ENCODE measurements around the gene TTC33.
"Not testable (repeated sequence)": the region's sequence is repeated elsewhere in the genome, so short reads cannot be mapped to it uniquely, and the experiment has no call there.

The TTC33 gene

DNA sequence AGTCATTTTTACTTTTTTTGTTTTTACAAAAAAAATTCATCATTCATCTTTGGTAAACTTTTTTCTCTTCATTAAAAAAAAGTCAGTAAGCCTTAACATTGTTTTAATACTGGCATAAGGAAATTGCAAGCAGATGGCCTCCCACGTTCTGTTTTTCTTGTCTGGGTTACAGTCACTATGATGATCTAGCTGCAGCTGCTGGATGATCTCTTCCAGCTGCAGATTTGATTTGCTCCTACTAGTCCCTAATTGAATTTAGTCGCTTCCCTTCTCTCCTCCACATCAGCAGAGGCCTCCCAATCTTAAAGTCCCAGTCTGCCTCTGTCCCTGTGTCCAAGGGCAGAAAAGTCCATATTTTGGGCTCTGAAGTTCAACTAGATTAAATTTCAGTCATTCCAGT, 182.8 kb downstream of the TTC33 start:
- DNase-seq (ENCODE audit: extremely low read depth in 1 of 2, low read depth in 1 of 2) = no peak

DNA sequence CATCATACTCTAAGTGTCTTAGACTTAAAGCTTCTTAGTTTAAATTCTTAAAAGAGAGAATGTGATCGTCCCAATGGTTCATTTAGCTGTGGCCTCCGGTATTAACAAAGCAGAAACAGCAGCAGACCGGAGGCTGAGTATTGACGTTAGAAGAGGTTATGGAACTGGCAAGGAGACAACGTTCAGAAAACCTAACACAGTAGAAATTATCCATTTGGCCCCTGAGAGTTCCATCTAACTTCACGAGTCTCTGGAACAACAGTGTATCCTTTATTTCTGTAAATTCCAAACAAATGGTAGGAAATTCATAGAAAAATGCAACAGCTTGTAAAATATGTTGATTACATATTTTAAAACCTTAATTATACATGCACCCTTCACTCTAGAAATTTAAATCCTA, 183.4 kb downstream of the TTC33 start:
- no peak for DNase-seq (ENCODE audit: extremely low read depth in 1 of 2, low read depth in 1 of 2)

DNA sequence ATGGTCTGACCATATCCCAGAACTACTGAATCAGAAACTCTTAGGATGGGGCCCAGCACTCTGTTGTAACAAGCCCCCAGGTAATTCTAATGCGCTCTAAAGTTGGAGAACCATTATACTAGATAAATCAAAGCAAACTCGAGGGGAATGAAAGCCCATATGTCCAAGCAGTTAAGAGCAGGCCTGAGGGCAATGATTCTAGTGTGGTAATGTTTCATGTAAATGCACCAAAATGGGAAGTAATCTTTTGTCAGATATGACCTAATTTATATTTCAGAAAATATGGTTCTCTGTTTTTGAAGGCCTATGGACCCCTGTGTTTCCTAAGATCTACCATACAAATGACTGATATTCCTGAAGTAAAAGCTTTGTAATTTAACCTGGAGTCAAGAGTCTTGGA, 184.0 kb downstream of the TTC33 start:
- DNase-seq (ENCODE audit: extremely low read depth in 1 of 2, low read depth in 1 of 2) = no peak

DNA sequence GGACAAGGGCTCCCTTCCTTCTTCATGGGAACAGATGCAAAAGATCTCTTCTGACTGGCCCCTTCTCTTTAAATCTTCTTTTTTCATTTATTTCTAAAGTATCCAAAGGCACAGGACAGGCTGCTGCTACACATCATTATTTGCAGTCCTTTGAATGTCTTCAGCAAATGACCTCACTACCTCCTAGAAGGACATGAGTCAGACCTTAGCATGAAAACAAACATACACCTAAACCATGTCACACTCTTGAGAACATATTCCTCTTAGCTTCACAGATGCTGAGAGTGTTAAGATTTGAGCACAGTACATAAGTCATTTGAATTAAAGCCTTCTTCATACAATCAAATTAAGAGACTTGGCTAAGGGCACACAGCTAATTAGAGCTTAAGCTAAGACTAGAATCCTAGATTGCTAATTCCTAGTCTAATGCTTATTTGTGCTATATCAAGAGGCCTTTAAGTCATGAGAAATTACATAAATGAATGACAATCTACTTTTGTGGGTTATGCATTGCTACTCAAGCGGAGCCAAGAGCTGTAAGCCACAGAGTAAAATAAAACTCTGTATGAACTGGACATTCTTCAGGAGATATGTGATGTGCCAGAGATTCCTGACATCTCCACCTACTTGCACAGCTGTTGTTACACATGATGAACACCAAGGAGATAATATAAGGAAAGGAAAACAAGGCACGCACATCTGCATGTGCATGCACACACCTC, 185.2 kb downstream of the TTC33 start:
- DNase-seq (ENCODE audit: extremely low read depth in 1 of 2, low read depth in 1 of 2) = no peak

DNA sequence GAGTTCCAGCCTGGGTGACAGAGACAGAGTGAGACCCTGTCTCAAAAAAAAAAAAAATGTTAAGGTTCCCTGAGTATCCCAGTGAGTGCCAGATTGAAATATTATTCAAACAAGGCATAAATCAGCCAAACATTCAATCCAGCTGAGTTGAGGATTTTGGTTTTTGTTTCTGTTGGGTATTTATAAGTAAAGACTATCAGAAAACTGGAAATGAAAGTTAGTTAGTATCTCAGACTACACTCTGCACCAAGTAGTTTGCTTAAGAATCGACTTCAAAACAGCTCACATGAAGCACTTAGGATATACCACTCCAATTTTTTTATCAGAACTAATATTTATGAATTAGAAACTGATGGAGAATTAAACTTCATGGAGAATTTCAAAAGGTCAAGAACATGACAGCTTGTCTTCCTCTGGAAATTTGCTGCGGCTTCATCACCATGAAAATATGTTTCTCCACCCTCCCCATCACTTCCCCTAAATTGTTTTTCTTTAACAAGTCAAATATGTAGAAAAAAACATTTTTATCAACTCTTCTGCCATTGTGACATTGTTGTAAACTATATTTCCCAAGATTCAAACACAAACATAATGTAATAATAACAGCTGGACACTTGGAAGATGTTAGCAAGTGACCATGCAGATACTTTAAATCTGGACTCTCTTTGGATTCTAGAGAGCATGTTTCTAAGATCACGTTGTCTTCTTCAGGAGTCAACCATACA, 186.1 kb downstream of the TTC33 start:
- no peak for DNase-seq (ENCODE audit: extremely low read depth in 1 of 2, low read depth in 1 of 2)

DNA sequence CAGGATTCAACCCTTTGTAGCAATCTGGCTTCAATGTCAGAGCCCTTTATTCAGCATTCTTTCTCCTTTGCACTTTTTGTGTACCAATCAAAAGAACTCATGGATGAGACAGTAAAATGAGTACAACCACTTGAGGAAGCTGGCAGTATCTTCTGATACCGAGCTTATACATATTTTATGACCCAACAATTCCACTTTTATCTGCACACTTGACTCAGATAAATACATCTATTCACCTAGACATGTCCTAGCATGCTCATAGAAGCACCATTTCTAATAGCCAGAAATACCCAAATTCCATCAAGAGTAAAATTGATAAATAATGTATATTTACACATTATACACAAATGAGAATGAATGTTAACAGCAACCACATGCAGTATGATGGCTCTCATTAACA, 187.2 kb downstream of the TTC33 start:
- DNase-seq (ENCODE audit: extremely low read depth in 1 of 2, low read depth in 1 of 2) = no peak

DNA sequence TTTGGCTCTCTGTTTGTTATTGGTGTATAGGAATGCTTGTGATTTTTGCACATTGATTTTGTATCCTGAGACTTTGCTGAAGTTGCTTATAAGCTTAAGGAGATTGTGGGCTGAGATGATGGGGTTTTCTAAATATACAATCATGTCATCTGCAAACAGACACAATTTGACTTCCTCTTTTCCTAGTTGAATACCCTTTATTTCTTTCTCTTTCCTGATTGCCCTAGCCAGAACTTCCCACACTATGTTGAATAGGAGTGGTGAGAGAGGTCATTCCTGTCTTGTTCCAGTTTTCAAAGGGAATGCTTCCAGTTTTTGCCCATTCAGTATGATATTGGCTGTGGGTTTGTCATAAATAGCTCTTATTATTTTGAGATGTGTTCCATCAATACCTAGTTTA, 192.6 kb downstream of the TTC33 start:
- DNase-seq (ENCODE audit: extremely low read depth in 1 of 2, low read depth in 1 of 2) = not testable (repeated sequence)

DNA sequence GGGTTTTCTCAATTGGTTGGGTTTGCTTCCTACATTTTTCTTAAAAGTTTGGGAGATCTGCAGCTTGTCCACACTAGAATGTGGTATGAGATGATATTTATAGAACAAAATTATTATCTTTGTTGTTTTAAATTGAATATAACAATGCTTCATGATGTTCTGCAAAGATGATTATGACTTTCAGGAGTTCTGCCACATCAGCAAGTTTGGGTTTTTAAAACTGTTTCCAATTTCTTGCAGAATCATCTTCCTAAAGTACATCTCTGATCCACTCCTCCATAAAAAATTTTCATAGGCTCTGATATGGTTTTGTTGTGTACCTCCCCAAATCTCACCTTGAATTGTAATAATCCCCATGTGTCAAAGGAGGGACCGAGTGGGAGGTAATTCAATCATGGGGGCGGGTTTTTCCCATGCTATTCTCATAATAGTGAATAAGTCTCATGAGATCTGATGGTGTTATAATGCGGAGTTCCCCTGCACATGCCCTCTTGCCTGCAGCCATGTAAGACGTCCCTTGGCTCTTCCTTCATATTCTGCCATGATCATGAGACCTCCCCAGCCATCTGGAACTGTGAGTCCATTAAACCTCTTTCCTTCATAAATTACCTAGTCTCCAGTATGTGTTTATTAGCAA, 195.2 kb downstream of the TTC33 start:
- DNase-seq (ENCODE audit: extremely low read depth in 1 of 2, low read depth in 1 of 2) = no peak

DNA sequence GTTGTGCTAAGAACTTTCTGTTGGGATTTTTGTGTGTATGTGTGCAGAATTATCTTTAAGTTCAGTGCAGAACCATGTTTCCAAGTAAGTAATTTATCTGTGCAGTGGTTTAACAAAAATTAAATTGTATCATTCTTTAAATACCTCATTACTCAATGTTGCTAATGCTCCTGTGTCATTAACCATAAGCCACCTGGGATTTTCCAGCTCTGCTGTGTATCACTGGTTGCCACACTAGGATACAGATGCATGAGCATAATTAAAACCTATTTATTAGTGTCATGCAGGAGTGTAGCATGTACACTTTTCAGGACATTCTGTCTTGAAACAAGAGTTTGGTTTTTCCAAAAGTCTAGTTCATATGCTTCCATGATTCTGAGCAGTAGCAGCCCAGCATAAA, 196.5 kb downstream of the TTC33 start:
- DNase-seq (ENCODE audit: extremely low read depth in 1 of 2, low read depth in 1 of 2) = no peak

DNA sequence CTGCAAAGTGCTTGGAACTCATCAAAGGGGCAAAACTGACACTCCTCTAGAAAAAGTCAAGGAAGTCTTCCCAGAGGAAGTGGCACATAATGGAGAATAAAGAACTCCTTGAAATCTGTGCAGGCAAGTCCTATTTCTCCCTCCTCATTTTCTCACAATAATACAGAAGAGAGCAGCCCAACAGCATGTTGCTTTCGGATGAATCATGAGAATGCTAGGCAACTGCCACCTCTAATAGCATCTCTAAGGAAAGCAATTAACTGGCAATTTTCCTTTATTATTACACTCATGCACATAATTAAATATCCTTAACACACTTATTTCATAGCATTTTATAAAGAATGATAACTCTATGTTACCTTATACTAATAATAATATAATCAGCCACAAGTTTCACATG, 198.3 kb downstream of the TTC33 start:
- DNase-seq (ENCODE audit: extremely low read depth in 1 of 2, low read depth in 1 of 2) = no peak

DNA sequence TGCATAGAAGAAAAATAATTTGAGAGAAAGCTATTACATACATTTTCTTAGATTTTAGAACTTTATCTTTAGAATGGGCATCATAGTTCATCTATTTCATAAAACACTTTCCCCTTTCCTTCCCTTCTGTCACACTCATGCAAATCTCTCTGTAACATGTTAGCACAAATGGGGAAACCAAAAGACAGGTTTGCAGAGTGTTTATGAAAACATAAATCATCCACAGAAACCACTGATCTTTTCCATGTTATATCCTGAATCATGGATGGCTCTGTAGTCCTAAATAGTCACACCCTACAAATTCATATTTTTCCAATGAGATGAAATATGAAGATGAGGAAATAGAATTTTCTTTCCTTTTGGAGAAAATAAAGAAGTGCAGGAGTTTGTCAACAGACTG, 198.9 kb downstream of the TTC33 start:
- no peak for DNase-seq (ENCODE audit: extremely low read depth in 1 of 2, low read depth in 1 of 2)

DNA sequence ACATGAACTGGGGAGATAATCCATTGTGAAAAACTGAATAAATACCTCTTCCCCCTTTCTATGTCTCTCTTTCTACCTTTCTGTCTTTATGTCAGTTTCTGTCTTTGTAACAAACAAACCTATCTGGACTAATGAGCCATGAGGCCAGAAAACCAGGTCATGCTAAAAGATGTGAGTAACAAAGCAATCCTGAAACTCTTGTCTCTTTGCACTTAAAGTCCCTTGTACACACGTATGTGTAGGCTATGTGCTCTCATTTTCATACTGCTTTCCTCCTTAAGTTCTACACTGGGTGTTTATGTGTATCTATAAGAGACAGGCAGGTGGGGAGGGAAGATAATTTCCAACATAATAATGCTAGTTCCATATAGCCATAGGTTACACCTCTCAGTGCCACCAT, 199.9 kb downstream of the TTC33 start:
- DNase-seq (ENCODE audit: extremely low read depth in 1 of 2, low read depth in 1 of 2) = no peak

DNA sequence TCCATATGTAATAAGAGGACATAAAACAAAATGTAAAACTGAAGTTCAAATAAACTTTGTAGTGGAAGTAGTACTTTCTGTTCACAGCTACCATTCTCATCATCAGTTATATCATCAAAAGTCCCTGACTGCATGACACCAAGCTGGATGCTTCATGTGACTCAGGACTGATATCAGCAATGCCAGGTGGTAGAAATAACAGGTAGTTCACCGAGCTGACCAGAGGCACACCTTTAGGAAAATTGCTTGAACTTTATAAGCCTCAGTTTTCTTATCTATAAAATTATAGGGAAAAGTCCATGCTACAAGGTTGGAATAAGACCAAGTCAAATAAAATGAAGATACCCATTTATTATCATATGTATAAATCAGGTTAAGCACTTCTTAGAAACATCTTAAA, 200.9 kb downstream of the TTC33 start:
- DNase-seq (ENCODE audit: extremely low read depth in 1 of 2, low read depth in 1 of 2) = no peak

DNA sequence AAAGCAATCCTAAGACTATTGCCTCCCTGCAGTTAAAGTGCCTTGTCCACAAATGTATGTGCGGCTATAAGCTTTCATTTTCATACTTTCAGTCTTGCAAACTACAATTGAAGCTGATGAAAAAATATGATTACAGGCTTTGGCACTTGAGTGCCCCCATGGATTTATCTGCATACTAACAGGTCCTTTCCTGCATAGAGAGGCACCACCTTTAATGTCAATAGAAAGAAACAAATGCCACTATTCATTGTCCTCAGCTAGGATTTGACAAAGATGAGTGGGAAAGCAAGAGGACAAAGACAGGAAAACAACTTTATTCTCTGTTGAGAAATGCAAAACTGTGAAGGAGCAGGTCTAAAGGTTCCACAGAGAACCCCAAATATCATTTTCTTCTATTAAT, 201.7 kb downstream of the TTC33 start:
- DNase-seq (ENCODE audit: extremely low read depth in 1 of 2, low read depth in 1 of 2) = no peak

DNA sequence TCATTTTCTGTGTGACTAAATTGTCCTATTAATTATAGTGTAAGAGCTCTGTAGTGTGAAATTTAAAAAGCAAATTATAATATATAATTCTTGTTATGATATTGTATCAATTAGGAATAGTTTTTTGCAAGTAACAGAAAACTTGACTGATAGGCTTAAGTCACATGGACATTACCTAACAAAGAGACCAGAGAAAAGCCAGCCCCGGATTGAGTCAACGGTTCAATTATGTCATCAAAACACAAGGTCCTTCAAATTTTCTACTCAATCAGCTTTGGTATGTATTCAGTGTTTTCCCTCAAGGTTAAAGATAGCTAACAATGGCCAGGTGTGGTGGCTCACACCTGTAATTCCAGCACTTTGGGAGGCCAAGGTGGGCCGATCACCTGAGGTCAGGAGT, 202.8 kb downstream of the TTC33 start:
- DNase-seq (ENCODE audit: extremely low read depth in 1 of 2, low read depth in 1 of 2) = no peak

DNA sequence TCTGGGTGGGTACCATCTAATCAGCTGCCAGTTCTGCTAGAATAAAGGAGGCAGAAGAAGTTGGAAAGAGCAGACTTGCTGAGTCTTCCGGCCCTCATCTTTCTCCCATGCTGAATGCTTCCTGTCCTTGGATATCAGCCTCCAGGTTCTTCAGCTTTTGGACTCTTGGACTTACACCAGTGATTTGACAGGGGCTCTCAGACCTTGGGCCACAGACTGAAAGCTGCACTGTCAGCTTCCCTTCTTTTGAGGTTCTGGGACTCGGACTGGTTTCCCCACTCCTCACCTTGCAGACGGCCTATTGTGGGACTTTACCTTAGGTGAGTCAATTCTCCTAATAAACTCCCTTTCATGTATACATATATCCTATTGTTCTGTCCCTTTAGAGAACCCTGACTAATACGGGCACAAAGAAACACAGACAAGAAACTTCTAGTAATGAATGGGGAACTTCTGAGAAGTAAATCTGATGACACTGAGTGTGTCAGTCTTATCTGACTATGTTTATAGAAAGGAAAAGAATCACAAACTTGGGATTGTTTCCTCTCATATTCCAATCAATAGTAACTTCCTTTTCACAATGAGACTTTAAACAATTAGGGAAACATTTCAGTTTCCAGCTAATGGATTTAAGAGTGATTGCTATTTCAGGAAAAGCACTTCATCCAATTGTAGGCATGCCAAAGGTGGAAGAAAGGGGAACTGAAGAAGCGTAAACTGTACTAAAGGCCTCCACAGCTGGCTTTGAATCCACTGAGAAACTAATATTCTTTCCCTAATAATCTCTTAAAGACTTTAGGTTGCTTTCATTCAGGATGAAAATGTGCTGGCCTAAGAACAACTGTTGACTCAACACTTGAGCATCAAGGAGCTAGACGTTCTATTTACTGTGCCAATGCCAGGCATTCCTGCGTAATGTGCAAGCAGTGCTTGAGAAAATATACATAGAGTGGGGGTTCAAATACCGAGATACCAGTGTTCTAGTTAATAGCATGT, 204.0 kb downstream of the TTC33 start:
- no peak for DNase-seq (ENCODE audit: extremely low read depth in 1 of 2, low read depth in 1 of 2)

DNA sequence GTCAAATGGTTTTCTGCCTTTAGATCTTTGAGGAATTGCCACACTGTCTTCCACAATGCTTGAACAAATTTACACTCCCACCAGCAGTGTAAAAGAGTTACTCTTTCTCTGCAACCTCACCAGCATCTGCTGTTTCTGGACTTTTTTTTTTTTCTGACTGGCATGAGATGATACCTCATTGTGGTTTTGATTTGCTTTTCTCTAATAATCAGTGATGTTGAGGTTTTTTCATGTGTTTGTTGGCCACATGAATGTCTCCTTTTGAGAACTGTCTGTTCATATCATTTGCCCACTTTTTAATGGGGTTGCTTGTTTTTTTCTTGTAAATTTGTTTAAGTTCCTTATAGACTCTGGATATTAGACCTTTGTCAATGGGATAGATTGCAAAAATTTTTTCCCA, 205.3 kb downstream of the TTC33 start:
- no peak for DNase-seq (ENCODE audit: extremely low read depth in 1 of 2, low read depth in 1 of 2)

DNA sequence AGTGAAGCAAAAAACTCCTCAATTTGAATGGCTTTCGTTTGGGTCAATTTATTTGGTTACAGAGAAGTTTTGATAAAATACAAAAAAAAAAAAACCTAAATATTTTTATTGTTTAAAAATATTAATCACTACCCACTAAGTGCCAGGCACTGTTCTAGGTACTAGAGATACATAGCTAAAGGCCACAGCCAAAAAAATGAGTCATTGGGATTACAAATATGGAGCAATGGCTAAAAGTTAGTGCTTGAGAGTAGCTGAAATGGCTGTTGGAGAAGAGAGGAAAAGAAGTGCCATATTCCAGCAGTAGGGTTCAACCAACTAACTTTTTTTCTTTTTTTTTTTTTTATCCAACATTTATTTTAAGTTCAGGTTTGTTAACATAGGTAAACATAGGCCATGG, 206.1 kb downstream of the TTC33 start:
- DNase-seq (ENCODE audit: extremely low read depth in 1 of 2, low read depth in 1 of 2) = no peak

DNA sequence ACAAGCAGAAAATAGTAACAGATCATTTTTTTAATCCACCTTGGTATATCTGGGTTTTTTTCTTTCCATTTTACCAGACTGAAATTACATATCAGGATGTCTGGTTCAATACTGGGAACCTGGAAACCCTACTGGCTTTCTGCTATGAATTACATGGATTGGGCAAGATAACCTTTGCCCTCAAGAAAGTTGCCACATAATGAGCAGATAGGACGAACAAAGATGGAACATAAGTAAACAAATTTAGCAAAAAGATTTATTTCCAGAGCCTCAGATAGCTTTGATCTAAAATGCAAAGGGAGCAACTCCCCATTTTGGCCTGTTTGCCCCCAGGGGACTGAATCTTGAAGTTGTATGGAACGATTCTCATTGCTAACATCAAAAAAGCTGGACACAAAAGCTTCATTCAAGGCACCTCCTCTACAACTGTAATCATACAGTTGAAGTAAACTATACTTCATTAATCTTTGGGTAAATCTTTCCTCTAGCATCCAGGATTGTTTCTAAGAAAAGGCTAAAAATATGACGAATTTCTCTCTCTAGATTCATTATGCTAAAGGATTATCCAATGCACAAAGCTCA, 207.7 kb downstream of the TTC33 start:
- no peak for DNase-seq (ENCODE audit: extremely low read depth in 1 of 2, low read depth in 1 of 2)

DNA sequence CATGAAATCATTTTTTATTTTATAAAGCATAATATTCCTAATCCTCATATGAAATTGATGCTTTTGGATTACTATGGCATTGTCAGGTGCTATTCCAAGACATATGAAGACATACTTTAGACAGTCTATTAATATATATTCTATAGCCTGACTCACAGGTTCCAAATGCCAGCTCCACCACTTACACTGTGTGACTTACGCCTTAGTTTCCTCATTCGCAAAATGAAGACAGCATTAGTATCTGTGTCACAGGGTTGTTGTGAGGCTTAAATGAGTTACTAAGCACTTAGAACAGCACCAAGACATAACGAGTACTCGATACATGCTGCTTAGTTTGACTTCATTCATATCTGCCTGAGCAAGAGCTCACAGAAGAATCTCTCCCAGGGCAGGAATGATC, 208.2 kb downstream of the TTC33 start:
- no peak for DNase-seq (ENCODE audit: extremely low read depth in 1 of 2, low read depth in 1 of 2)

DNA sequence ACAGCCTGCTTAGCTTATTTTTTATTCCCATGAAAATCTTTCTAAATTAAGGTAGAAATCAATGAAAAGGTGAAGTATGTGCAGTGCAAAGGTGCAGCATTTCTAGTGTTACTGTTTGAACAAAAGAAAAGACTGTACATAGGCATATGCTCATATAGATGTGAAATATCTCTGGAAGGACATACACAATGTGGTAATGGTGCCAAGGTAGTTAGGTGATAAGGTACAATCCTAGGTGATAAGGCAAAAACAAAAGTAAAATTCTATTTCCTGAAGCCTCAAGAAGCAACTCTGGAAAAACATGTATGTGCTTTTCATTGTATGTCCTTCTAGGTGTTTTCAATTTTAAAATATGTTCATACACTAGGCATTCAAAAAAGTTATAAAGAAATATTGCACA, 215.5 kb downstream of the TTC33 start:
- no peak for DNase-seq (ENCODE audit: extremely low read depth in 1 of 2, low read depth in 1 of 2)

Data from activated CD8-positive, alpha-beta memory T cell treated with anti-CD3 and anti-CD28 coated beads for 1 hour (primary cell).